H54 (cell line): ENCODE results near the gene CKLF.

ENCODE experiments used
- DNase-seq: peaks from one replicate; pipeline ENCODE4 v3.0.0; 2011; ENCODE audit warnings: low spot score, mixed read lengths; ENCODE audit not compliant: insufficient read length
- FAIRE-seq: peaks from 3 replicates; lab custom pipeline; 2011; peaks lifted over from hg19 to GRCh38; lab: Jason Lieb, UNC
- POLR2A ChIP-seq: IDR thresholded peaks from 2 replicates; pipeline ENCODE4 v1.6.1; 2011; ENCODE audit warnings: low read depth, mild to moderate bottlenecking, low read length

Gene CKLF

GRCh38 chr16:66612422-66612821, 60.0 kb downstream of the CKLF start:
- FAIRE-seq (no peak), DNase-seq (no peak)
- TF ChIP-seq POLR2A = no peak

DNA sequence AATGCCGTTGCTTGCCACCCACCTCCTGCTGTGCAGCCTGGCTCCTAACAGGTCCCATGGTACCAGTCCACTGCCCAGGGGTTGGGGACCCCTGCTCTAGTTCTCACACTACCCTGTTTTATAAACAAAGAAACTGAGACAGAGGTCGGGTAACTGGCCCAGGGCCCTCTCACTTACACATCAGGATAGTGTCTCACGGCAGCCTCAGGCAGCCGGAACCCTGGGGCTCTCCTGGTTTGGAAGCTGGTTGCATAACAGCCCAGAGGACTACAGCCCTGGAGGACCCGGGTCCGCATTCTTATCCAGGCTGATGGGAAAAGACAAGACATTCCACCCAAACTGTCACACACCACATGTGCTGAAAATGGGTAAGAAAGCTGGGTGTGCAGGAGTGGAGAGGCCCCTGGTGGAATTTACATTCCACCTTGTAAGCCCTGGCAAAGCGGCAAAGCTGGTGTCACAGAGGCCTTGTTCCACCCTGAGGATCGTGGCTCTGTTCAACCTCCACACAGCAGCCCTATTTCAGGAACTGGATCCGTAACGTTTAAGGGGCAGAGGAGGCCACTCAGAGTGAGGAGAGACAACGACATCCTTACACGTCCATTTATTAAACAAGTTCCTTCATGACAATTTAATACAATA, 61.9 kb downstream of the CKLF start:
- FAIRE-seq = no peak
- DNase-seq = no peak
- no peak for TF ChIP-seq POLR2A
